SJCRH30 (cell line): ENCODE data around the gene ANO4. TPM values are rescaled to one million over a fixed set of nuclear protein-coding genes. Genes with fewer than 3 reads are reported as not detected.
A peak's percentile ranks its signal among the peaks of the same experiment; 100 is the strongest.
"Not testable (repeated sequence)": the region's sequence is repeated elsewhere in the genome, so short reads cannot be mapped to it uniquely, and the experiment has no call there.

ENCODE experiments used
- DNase-seq, 2 experiments: peaks; one replicate each; pipeline ENCODE4 v3.0.0-alpha.2; 2015 to 2020
- H3K27ac ChIP-seq: fragments of 250-450 bp; sonication (Bioruptor Pico); 2 replicates; pipeline ENCODE4 v1.5.1; 2020; ENCODE audit warnings: mild to moderate bottlenecking, moderate library complexity
- H3K27me3 ChIP-seq: fragments of 250-450 bp; sonication (Bioruptor Pico); 2 replicates; pipeline ENCODE4 v1.5.1; 2020; ENCODE audit warnings: mild to moderate bottlenecking, moderate library complexity
- H3K36me3 ChIP-seq: fragments of 250-450 bp; sonication (Bioruptor Pico); 2 replicates; pipeline ENCODE4 v1.5.1; 2020; ENCODE audit warnings: mild to moderate bottlenecking, moderate library complexity
- H3K4me1 ChIP-seq: fragments of 250-450 bp; sonication (Bioruptor Pico); 2 replicates; pipeline ENCODE4 v1.5.1; 2020; ENCODE audit warnings: mild to moderate bottlenecking, moderate library complexity
- H3K4me3 ChIP-seq: fragments of 250-450 bp; sonication (Bioruptor Pico); 2 replicates; pipeline ENCODE4 v1.5.1; 2020; ENCODE audit warnings: mild to moderate bottlenecking, moderate library complexity
- H3K9me3 ChIP-seq: fragments of 250-450 bp; sonication (Bioruptor Pico); replicated peaks from 2 replicates; pipeline ENCODE4 v1.5.1; 2020; ENCODE audit warnings: mild to moderate bottlenecking, moderate library complexity
- total RNA-seq: library from RNA; depleted of rRNA; stranded (reverse); fragments of >200 nt; shearing (Covaris generic); gene quantifications from 2 replicates; pipeline ENCODE4 v1.2.3, GENCODE V29; 2014

ANO4 gene
- total RNA-seq, 1 experiment from 2014 or later = 0.16 TPM

GRCh38 chr12:101062508-101062907 lies 267.9 kb downstream of the ANO4 start:
- H3K4me3 ChIP-seq, H3K36me3 ChIP-seq, H3K9me3 ChIP-seq, H3K27me3 ChIP-seq, H3K27ac ChIP-seq, H3K4me1 ChIP-seq, DNase-seq: not testable (repeated sequence)

GRCh38 chr12:101064721-101065120 lies 270.1 kb downstream of the ANO4 start:
- Histone ChIP-seq H3K27ac (no peak overlapping the region), H3K4me3 (no peak overlapping the region), H3K36me3 (no peaks in the 10 kb centered on the region), H3K27me3 (no peaks in the 10 kb centered on the region), H3K9me3 (no peaks in the 10 kb centered on the region; the same call in 1 of the 2 replicates), H3K4me1 (no peaks in the 10 kb centered on the region)
- no peak for DNase-seq

GRCh38 chr12:101066489-101066888 lies 271.9 kb downstream of the ANO4 start:
- H3K27me3 ChIP-seq = no peaks in the 10 kb centered on the region
- no peaks in the 10 kb centered on the region for H3K36me3 ChIP-seq
- H3K9me3 ChIP-seq = no peaks in the 10 kb centered on the region; the same call in 1 of the 2 replicates
- no peak overlapping the region for H3K4me3 ChIP-seq
- H3K27ac ChIP-seq = no peak overlapping the region
- H3K4me1 ChIP-seq = no peaks in the 10 kb centered on the region
- DNase-seq = no peak

GRCh38 chr12:101068402-101068801 lies 273.8 kb downstream of the ANO4 start:
- Histone ChIP-seq H3K27ac (no peak overlapping the region), H3K4me1 (no peaks in the 10 kb centered on the region), H3K4me3 (no peak overlapping the region), H3K36me3 (no peaks in the 10 kb centered on the region), H3K9me3 (no peaks in the 10 kb centered on the region; the same call in 1 of the 2 replicates), H3K27me3 (no peaks in the 10 kb centered on the region)
- DNase-seq = no peak

GRCh38 chr12:101068836-101069235 lies 274.3 kb downstream of the ANO4 start:
- no peak for DNase-seq
- H3K27ac ChIP-seq = no peak overlapping the region
- H3K9me3 ChIP-seq = no peaks in the 10 kb centered on the region; the same call in 1 of the 2 replicates
- no peaks in the 10 kb centered on the region for H3K4me1 ChIP-seq
- no peaks in the 10 kb centered on the region for H3K27me3 ChIP-seq
- no peaks in the 10 kb centered on the region for H3K36me3 ChIP-seq
- no peak overlapping the region for H3K4me3 ChIP-seq

- DNase-seq = no peak
- no peak overlapping the region for H3K27ac ChIP-seq
- H3K36me3 ChIP-seq = no peaks in the 10 kb centered on the region
- no peaks in the 10 kb centered on the region for H3K9me3 ChIP-seq
- no peak overlapping the region for H3K4me3 ChIP-seq
- H3K27me3 ChIP-seq = no peaks in the 10 kb centered on the region
- peaks cover 21% of the 10 kb centered on the region for H3K4me1 ChIP-seq
Observed at GRCh38 chr12:101074940-101075680, 280.5 kb downstream of the ANO4 start.

- Histone ChIP-seq H3K27ac (peak overlapping the region; percentile 79), H3K27me3 (no peaks in the 10 kb centered on the region), H3K4me1 (peaks cover 21% of the 10 kb centered on the region), H3K36me3 (no peaks in the 10 kb centered on the region), H3K4me3 (no peak overlapping the region), H3K9me3 (no peaks in the 10 kb centered on the region)
- peak; percentile 64 to 79 for DNase-seq
Observed at GRCh38 chr12:101076921-101077320, 282.3 kb downstream of the ANO4 start.

GRCh38 chr12:101077791-101078528 lies 283.4 kb downstream of the ANO4 start:
- H3K4me1 ChIP-seq = peaks cover 21% of the 10 kb centered on the region
- DNase-seq = no peak
- H3K4me3 ChIP-seq = no peak overlapping the region
- no peaks in the 10 kb centered on the region for H3K36me3 ChIP-seq
- H3K27ac ChIP-seq = peak overlapping the region; percentile 79
- H3K9me3 ChIP-seq = no peaks in the 10 kb centered on the region
- no peaks in the 10 kb centered on the region for H3K27me3 ChIP-seq

GRCh38 chr12:101078536-101079285 lies 284.1 kb downstream of the ANO4 start:
- H3K27me3 ChIP-seq = no peaks in the 10 kb centered on the region
- H3K36me3 ChIP-seq = no peaks in the 10 kb centered on the region
- H3K27ac ChIP-seq = no peak overlapping the region
- no peak for DNase-seq
- peaks cover 21% of the 10 kb centered on the region for H3K4me1 ChIP-seq
- H3K4me3 ChIP-seq = no peak overlapping the region
- no peaks in the 10 kb centered on the region for H3K9me3 ChIP-seq

- H3K4me3 ChIP-seq = no peak overlapping the region
- no peak for DNase-seq
- H3K36me3 ChIP-seq = no peaks in the 10 kb centered on the region
- no peak overlapping the region for H3K27ac ChIP-seq
- H3K27me3 ChIP-seq = no peaks in the 10 kb centered on the region
- H3K9me3 ChIP-seq = no peaks in the 10 kb centered on the region
- H3K4me1 ChIP-seq = peaks cover 28% of the 10 kb centered on the region
Observed at GRCh38 chr12:101082706-101083105, 288.1 kb downstream of the ANO4 start.

GRCh38 chr12:101086490-101087135 lies 292.0 kb downstream of the ANO4 start:
- H3K4me3 ChIP-seq = peak overlapping the region; percentile 28
- H3K27ac ChIP-seq = peak overlapping the region; percentile 23; the same call in 1 of the 2 replicates
- peaks cover 23% of the 10 kb centered on the region for H3K4me1 ChIP-seq
- H3K27me3 ChIP-seq = no peaks in the 10 kb centered on the region
- no peaks in the 10 kb centered on the region for H3K36me3 ChIP-seq
- H3K9me3 ChIP-seq = no peaks in the 10 kb centered on the region
- peak; percentile 52 to 67 for DNase-seq

- Histone ChIP-seq H3K9me3 (no peaks in the 10 kb centered on the region), H3K36me3 (no peaks in the 10 kb centered on the region), H3K4me3 (no peak overlapping the region), H3K27ac (0 out of 2 replicates have a peak overlapping the region, but pooled peaks have one; percentile 17), H3K27me3 (no peaks in the 10 kb centered on the region), H3K4me1 (peaks cover 23% of the 10 kb centered on the region)
- no peak for DNase-seq
Observed at GRCh38 chr12:101087920-101088319, 293.3 kb downstream of the ANO4 start.

- Histone ChIP-seq H3K4me3 (no peak overlapping the region), H3K27ac (no peak overlapping the region), H3K27me3 (no peaks in the 10 kb centered on the region), H3K4me1 (peaks cover 23% of the 10 kb centered on the region), H3K9me3 (no peaks in the 10 kb centered on the region), H3K36me3 (no peaks in the 10 kb centered on the region)
- no peak for DNase-seq
Observed at GRCh38 chr12:101089271-101089670, 294.7 kb downstream of the ANO4 start.

GRCh38 chr12:101090222-101090621 lies 295.6 kb downstream of the ANO4 start:
- H3K27ac ChIP-seq, H3K9me3 ChIP-seq, DNase-seq, H3K36me3 ChIP-seq, H3K27me3 ChIP-seq, H3K4me3 ChIP-seq: not testable (repeated sequence)
- peaks cover 23% of the 10 kb centered on the region for H3K4me1 ChIP-seq
